Tibial nerve (tissue), 4 donors: Measurements from ENCODE around the gene OXCT1.

ENCODE experiments used
- EP300 ChIP-seq, 2 donors: sonication (generic); formaldehyde crosslinking; IDR thresholded peaks; one replicate each; pipeline ENCODE4 v1.6.1; 2017; ENCODE audit warnings: antibody characterized with exemption in 2 of 2, mild to moderate bottlenecking in 1 of 2
- POLR2A ChIP-seq, 2 donors: fragments of 450-650 bp; IDR thresholded peaks; one replicate each; pipeline ENCODE4 v1.6.1; 2017; ENCODE audit warnings: antibody characterized with exemption in 2 of 2, mild to moderate bottlenecking in 2 of 2, moderate library complexity in 2 of 2
- TF ChIP-seq, protein P1 (sequence below), 5 experiments: fragments of 200-600 bp in 3 of 5; fragments of 450-650 bp in 2 of 5; sonication (generic) in 3 of 5; IDR thresholded peaks; one replicate each; pipeline ENCODE4 v1.5.1; 2016 to 2019; ENCODE audit warnings: antibody characterized with exemption in 5 of 5, mild to moderate bottlenecking in 3 of 5, moderate library complexity in 2 of 5

DNA sequence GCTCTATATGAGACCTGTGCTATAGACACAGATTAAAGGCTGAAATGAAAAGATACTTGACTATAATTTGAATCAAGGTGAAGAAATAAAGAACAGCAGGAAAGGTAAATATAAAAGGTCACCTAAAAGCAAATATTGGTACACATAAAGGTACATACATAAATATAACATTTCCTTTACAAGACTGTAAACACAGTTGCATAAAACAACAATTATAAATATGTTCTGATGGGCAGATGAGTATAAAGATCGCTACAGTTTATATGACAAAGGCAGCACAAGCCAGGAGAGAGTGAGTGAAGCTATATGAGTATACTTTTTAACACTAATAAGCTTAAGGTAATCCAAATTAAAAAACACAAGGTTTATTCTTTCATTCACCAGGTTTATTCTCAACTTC, 114.5 kb downstream of the OXCT1 start:
- TF ChIP-seq, protein P1, sequence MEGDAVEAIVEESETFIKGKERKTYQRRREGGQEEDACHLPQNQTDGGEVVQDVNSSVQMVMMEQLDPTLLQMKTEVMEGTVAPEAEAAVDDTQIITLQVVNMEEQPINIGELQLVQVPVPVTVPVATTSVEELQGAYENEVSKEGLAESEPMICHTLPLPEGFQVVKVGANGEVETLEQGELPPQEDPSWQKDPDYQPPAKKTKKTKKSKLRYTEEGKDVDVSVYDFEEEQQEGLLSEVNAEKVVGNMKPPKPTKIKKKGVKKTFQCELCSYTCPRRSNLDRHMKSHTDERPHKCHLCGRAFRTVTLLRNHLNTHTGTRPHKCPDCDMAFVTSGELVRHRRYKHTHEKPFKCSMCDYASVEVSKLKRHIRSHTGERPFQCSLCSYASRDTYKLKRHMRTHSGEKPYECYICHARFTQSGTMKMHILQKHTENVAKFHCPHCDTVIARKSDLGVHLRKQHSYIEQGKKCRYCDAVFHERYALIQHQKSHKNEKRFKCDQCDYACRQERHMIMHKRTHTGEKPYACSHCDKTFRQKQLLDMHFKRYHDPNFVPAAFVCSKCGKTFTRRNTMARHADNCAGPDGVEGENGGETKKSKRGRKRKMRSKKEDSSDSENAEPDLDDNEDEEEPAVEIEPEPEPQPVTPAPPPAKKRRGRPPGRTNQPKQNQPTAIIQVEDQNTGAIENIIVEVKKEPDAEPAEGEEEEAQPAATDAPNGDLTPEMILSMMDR (IDR thresholded peaks at IDR 0.05), result no peak
- TF ChIP-seq EP300 (IDR thresholded peaks at IDR 0.05) (no peak), POLR2A (IDR thresholded peaks at IDR 0.05) (no peak)
